ENCODE measurements around the gene PRR16. TPM values are rescaled to one million over a fixed set of nuclear protein-coding genes. Genes with fewer than 3 reads are reported as not detected.

PRR16 gene
- total RNA-seq, 1 donor from 2014 or later = 19.6 TPM

DNA sequence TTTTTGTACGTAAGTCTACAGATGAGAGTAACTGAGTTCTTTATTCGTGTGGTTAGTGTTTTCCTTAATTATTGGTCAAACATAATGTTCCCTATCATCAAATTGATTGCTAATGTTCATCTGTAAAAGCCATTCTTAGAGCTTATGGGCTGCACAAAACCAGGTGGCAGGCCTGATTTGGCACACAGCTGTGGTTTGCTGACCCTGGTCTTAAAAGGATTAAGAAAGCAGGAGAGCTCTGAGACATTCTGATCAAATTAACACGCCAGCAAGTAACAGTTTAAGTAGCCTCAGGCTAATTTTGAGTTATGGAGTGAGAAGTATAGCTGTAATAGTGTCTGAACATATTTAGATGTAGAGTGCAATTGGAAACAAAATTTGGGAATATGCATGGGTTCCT is 63.2 kb downstream of the PRR16 start:
- H3K36me3 ChIP-seq = no peaks in the 10 kb centered on the region
- no peaks in the 10 kb centered on the region for H3K27me3 ChIP-seq
- H3K27ac ChIP-seq = no peak overlapping the region
- no peak for DNase-seq (ENCODE audit: extremely low spot score in 2 of 2)
- TF ChIP-seq, protein P1, sequence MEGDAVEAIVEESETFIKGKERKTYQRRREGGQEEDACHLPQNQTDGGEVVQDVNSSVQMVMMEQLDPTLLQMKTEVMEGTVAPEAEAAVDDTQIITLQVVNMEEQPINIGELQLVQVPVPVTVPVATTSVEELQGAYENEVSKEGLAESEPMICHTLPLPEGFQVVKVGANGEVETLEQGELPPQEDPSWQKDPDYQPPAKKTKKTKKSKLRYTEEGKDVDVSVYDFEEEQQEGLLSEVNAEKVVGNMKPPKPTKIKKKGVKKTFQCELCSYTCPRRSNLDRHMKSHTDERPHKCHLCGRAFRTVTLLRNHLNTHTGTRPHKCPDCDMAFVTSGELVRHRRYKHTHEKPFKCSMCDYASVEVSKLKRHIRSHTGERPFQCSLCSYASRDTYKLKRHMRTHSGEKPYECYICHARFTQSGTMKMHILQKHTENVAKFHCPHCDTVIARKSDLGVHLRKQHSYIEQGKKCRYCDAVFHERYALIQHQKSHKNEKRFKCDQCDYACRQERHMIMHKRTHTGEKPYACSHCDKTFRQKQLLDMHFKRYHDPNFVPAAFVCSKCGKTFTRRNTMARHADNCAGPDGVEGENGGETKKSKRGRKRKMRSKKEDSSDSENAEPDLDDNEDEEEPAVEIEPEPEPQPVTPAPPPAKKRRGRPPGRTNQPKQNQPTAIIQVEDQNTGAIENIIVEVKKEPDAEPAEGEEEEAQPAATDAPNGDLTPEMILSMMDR (IDR thresholded peaks at IDR 0.05) = no peak
- no peak for TF ChIP-seq POLR2AphosphoS5 (IDR thresholded peaks at IDR 0.05; ENCODE audit: insufficient read depth in 1 of 2, low read depth in 1 of 2)
- TF ChIP-seq POLR2A (IDR thresholded peaks at IDR 0.05) = no peak
- peaks cover 17% of the 10 kb centered on the region for H3K4me1 ChIP-seq
- intact Hi-C loops (cut with DNase I) = no loop called here
- no peaks in the 10 kb centered on the region for H3K9me3 ChIP-seq
- H3K4me3 ChIP-seq = no peak overlapping the region

DNA sequence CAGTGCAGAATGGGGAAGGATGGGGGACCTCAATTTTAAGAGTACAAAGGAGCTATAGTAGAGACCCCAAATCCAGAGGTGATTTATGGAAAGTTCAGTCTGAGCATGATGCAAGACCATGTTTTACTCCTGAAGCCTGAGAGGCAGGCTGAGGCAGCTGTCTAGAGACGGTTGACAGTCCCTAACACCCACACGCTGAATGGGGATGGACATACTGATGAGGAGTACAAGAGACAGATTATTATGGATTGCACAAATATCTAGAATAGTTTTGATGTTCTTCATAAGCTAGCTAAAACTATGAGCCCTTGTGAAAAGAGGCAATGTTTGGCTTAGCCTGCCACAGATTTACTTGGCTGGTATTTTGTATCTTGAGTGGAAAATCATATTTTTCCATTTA is 64.5 kb downstream of the PRR16 start:
- H3K9me3 ChIP-seq = no peaks in the 10 kb centered on the region
- no peaks in the 10 kb centered on the region for H3K36me3 ChIP-seq
- H3K4me1 ChIP-seq = peaks cover 17% of the 10 kb centered on the region
- intact Hi-C loops (cut with DNase I) = no loop called here
- H3K27me3 ChIP-seq = no peaks in the 10 kb centered on the region
- no peak overlapping the region for H3K27ac ChIP-seq
- H3K4me3 ChIP-seq = no peak overlapping the region
- no peak for TF ChIP-seq POLR2AphosphoS5 (IDR thresholded peaks at IDR 0.05; ENCODE audit: insufficient read depth in 1 of 2, low read depth in 1 of 2)
- TF ChIP-seq, protein P1 (IDR thresholded peaks at IDR 0.05) = no peak
- TF ChIP-seq POLR2A (IDR thresholded peaks at IDR 0.05) = no peak
- no peak for DNase-seq (ENCODE audit: extremely low spot score in 2 of 2)

DNA sequence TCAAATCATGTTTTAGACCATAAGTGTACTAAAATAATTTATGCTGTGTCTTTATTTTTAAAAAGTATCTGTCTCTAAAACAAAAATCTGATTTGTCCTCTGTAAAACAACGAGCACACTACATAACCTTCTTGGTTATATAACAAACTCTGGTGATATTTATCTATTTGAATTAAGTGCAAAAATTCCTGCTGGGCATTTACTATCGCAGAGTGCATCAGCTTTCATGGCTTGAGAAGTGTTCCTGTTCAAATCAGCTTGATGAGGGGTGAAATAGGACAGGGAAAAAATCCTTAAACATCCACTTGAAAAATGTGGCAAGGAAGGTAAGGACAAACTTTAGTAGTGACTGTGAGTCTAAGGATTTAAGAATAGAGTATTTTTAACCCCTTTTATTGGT is 65.3 kb downstream of the PRR16 start:
- no peak overlapping the region for H3K4me3 ChIP-seq
- no peaks in the 10 kb centered on the region for H3K36me3 ChIP-seq
- peaks cover 17% of the 10 kb centered on the region for H3K4me1 ChIP-seq
- no peaks in the 10 kb centered on the region for H3K27me3 ChIP-seq
- no peak overlapping the region for H3K27ac ChIP-seq
- no peaks in the 10 kb centered on the region for H3K9me3 ChIP-seq
- intact Hi-C loops (cut with DNase I) = no loop called here
- TF ChIP-seq POLR2AphosphoS5 (IDR thresholded peaks at IDR 0.05; ENCODE audit: insufficient read depth in 1 of 2, low read depth in 1 of 2) = no peak
- no peak for TF ChIP-seq POLR2A (IDR thresholded peaks at IDR 0.05)
- TF ChIP-seq, protein P1 (IDR thresholded peaks at IDR 0.05) = no peak
- no peak for DNase-seq (ENCODE audit: extremely low spot score in 2 of 2)

DNA sequence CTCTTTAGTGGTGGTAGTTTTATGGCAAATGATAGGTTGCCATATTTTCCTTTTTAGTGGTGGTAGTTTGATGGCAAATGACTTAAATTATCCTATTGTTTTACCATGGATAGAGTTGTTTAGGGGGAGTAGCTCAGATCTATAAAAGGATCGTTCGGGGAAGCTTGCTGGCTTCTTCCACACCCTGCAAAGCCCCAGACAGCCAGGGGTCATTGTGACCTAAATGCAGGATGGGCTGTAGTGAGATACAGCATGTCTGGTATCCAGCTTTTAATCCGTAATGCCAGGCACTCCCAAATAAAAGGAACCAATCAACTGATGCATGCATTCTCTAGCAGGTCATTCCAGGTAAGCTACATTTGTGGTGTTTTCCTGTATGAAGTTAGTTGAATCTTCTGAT is 67.1 kb downstream of the PRR16 start:
- H3K4me1 ChIP-seq = peaks cover 17% of the 10 kb centered on the region
- H3K4me3 ChIP-seq = no peak overlapping the region
- intact Hi-C loops (cut with DNase I) = no loop called here
- H3K9me3 ChIP-seq = no peaks in the 10 kb centered on the region
- no peaks in the 10 kb centered on the region for H3K36me3 ChIP-seq
- TF ChIP-seq POLR2A (IDR thresholded peaks at IDR 0.05) (no peak), POLR2AphosphoS5 (IDR thresholded peaks at IDR 0.05; ENCODE audit: insufficient read depth in 1 of 2, low read depth in 1 of 2) (no peak)
- TF ChIP-seq, protein P1 (IDR thresholded peaks at IDR 0.05) = no peak
- H3K27ac ChIP-seq = no peak overlapping the region
- no peak for DNase-seq (ENCODE audit: extremely low spot score in 2 of 2)
- no peaks in the 10 kb centered on the region for H3K27me3 ChIP-seq

DNA sequence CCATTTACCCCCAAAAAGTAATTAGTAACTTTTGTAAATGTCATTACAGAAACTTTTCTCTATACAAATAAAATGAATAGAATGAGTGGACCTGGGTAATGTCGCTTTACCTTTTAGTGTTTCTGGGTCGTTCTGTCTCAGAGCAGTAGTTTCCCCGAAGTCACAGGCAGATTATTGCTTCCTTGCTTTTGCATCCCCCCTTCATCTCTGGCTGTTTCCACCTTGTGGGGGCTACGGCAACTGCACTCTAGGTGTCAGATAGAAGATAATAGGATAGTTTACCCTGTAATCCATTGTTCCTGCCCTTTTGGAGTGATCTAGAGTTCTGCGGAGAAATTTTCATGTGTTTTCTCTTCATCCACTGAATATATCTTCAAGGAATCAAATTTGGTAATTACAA is 68.7 kb downstream of the PRR16 start:
- intact Hi-C loops (cut with DNase I) = no loop called here
- Histone ChIP-seq H3K4me3 (no peak overlapping the region), H3K4me1 (peaks cover 17% of the 10 kb centered on the region), H3K9me3 (no peaks in the 10 kb centered on the region), H3K27me3 (no peaks in the 10 kb centered on the region), H3K36me3 (no peaks in the 10 kb centered on the region), H3K27ac (no peak overlapping the region)
- TF ChIP-seq POLR2A (IDR thresholded peaks at IDR 0.05) (no peak), POLR2AphosphoS5 (IDR thresholded peaks at IDR 0.05; ENCODE audit: insufficient read depth in 1 of 2, low read depth in 1 of 2) (no peak)
- TF ChIP-seq, protein P1 (IDR thresholded peaks at IDR 0.05) = no peak
- no peak for DNase-seq (ENCODE audit: extremely low spot score in 2 of 2)
